B cell (primary cell): ENCODE data around the gene DNAJC2.

Experiments used
- CTCF ChIP-seq: fragments of 200-600 bp; IDR thresholded peaks from one replicate; pipeline ENCODE4 v1.8.0; 2022; ENCODE audit warnings: antibody characterized with exemption, mild to moderate bottlenecking
- EZH2 ChIP-seq: IDR thresholded peaks from 2 replicates; pipeline ENCODE4 v1.6.1; 2012; ENCODE audit warnings: borderline replicate concordance, low read depth, mild to moderate bottlenecking, moderate library complexity, low read length; ENCODE audit not compliant: insufficient read depth, poor library complexity, severe bottlenecking

GRCh38 chr7:103343758-103344452 is 662 bp downstream of the DNAJC2 start:
- TF ChIP-seq CTCF (no peak), EZH2 (no peak)
